HEK293T (cell line): ENCODE results near the gene MGMT.

ENCODE experiments used
- FOXA1 ChIP-seq: fragments of 450-650 bp; IDR thresholded peaks from 2 replicates; pipeline ENCODE4 v1.6.1; 2016; ENCODE audit warnings: mild to moderate bottlenecking
- FOXK2 ChIP-seq: fragments of 450-650 bp; IDR thresholded peaks from 2 replicates; pipeline ENCODE4 v1.6.1; 2016; ENCODE audit warnings: mild to moderate bottlenecking
- HDGF ChIP-seq: fragments of 450-650 bp; IDR thresholded peaks from 2 replicates; pipeline ENCODE4 v1.6.1; 2017; ENCODE audit warnings: antibody characterized with exemption, borderline replicate concordance
- L3MBTL2 ChIP-seq: fragments of 450-650 bp; conservative IDR thresholded peaks from 2 replicates; pipeline ENCODE4 v1.6.1; 2016; ENCODE audit warnings: mild to moderate bottlenecking
- SP1 ChIP-seq: fragments of 450-650 bp; IDR thresholded peaks from 2 replicates; pipeline ENCODE4 v1.6.1; 2017
- TARDBP ChIP-seq: fragments of 450-650 bp; IDR thresholded peaks from 2 replicates; pipeline ENCODE4 v1.6.1; 2016
- ZNF384 ChIP-seq: fragments of 450-650 bp; IDR thresholded peaks from 2 replicates; pipeline ENCODE4 v1.6.1; 2016

GRCh38 chr10:129784891-129785290, 317.9 kb downstream of the MGMT start:
- TF ChIP-seq FOXK2 (no peak), HDGF (no peak), SP1 (no peak), FOXA1 (no peak), ZNF384 (no peak), TARDBP (no peak), L3MBTL2 (no peak)
